Endometrial microvascular endothelial cells (primary cell): ENCODE results near the gene SWAP70. TPM values are rescaled to one million over a fixed set of nuclear protein-coding genes. Genes with fewer than 3 reads are reported as not detected.

Experiments used
- in situ Hi-C: cut with HindIII; loops from 2 replicates; pipeline ENCODE4 v1.10.0; 2017; ENCODE audit warnings: low sequenced_read_pairs, low pct_unique_long_range_greater_than_20kb; ENCODE audit errors: inconsistent ontology term
- total RNA-seq: library from RNA; depleted of rRNA; stranded (reverse); fragments of >200 nt; gene quantifications from one replicate; pipeline ENCODE4 v1.2.3, GENCODE V29; 2015; ENCODE audit errors: inconsistent ontology term

SWAP70 gene
- total RNA-seq, 1 donor from 2014 or later, result 111 TPM

DNA sequence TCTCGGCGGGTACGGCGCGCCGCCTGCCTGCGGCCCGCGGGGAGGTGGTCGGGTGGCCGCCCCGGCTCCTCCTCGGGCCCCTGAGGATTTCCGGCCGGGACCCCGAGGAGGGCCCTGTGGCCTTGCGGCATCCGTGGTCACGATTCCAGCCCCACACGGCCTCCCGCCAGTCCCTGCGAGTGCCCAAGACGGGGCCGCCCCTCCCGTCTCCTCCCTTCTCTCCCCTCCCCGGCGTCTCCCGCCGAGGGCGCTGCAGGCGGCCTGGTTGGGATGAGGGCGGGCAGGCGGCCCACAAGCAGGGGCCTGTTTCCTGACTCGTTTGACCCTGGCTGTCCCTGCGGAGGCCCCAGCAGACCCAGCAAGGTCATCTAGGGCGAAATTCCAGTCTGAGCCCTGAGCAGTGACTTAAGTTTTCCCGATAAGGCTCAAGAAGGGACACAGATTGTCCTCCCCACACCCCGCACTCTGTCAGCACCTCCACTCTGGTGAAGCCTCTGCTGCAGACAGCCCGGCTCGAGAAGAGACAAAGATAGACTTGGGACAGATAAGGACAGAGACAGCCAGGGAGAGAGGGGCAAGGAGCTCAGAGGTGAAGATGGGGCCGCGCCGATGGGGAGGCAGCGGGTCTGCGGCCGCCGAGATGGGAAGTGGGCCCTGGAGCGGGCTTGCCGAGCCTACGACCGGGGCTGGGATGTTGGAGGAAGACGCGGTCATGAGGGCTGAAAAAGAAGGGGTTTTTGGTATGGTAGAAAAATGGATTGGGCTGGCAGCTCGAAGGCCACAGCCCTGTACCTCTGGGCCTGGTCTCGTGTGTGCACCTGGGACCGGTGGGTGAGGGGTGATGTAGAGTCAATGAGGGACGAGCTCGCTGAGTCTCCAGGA lies 95.0 kb downstream of the SWAP70 start:
- in situ Hi-C loops, result no loop called here

DNA sequence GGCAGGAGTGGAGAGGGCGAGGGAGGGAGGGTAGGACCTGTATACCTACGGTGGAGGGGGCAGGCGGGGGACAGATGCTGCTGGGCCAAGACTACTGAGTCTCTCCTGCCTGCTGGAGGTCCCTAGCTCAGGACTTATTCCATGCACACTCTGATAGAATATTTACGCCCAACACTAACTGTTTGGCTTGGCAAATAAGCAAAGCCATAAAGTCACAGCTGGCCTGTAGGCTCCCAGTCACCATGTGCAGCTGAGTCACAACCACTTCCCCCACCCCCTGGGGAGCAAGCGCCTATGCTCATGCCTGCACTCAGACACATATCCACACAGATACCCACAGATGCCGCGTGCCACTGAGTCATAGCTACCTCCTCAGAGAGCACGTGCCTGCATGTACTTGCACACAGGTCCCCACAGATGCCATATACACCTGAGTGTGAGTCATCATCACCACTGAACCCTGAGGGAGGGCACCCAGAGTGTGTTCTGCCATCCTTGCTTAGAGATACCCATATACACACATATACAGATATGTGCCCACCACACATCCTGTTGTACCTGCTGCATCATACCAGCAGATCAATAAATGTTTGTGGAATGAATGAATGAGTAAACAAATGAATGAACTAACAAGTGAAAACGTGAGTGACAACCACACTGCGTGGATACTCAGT lies 95.8 kb downstream of the SWAP70 start:
- in situ Hi-C loops, result no loop called here

DNA sequence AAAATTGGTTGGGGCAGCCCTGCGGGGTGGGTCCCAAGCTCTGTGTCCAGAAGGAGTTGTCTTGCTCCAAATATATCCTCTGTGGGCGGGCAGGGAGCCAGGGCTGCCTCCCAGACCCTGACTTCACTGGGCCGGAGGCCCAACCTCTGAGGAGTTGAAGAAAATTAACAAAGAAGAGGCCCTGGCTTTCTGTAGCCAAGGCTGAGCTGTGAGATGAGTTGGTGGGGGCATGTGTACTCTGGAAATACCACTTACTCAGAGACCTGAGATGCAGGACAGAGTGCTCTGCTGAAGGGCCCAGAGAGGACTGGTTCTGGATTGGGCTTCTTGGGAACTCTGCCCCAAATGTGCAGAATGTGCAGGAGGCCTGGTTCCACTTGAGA lies 96.3 kb downstream of the SWAP70 start:
- in situ Hi-C loops, result no loop called here

DNA sequence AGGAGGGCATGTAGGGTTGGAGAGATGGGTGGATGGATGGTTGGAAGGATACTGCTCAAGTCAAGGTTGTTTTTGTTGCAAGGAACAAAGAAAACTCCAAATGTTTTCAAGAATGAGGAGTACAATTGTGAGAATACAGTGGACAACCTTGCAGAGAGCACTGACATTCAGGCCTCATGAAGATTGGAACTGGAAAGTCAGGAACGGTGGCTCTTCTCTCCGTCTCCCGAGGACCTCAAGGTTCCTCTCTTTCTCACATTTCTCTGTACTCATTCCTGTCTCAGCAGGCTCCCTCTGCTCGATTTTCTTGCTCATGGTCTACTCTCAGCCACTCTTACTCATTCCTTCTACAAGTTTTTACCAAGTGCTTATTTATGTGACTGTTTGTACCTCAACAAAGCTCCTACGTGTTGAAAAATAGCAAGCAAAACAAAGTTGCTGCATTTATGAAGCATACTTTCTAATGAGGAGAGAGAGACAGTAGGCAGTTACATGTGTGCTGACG lies 97.6 kb downstream of the SWAP70 start:
- in situ Hi-C loops, result no loop called here

DNA sequence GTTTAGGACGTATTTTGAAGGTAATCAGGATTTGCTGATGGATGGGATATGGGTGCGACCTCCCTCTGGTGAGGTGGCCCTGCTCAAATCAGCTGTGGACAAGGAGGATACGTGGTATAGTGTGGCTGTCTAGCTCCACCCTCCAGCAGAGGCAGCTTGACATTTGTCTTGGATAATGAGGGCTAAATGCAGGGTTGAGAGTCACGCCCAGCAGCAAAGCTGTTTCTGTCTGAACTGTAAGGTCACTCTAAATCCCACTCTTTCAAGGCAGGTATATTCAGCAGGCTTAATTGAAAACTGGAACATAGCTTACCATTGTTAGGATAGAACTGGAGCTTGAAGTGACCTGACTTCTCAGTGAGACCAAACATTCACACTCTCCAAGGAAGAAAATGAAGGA lies 98.7 kb downstream of the SWAP70 start:
- in situ Hi-C loops, result no loop called here

DNA sequence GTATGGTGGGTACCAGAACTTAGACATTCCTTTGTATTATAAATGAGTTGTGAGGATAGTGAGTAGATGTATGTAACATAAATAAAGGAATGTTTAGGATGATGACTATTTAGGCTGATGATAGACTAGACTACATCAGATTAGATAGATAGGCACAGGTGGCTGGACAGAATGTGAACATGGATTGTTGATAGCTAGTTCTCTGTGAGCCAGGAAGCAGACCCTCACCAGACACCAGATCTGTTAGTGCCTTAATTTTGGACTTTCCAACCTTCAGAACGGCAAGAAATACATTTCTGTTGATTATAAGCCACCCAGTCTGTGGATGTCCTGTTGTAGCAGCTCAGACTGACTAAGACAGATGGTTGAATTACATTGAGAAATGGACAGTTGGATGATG lies 99.4 kb downstream of the SWAP70 start:
- in situ Hi-C loops, result no loop called here

DNA sequence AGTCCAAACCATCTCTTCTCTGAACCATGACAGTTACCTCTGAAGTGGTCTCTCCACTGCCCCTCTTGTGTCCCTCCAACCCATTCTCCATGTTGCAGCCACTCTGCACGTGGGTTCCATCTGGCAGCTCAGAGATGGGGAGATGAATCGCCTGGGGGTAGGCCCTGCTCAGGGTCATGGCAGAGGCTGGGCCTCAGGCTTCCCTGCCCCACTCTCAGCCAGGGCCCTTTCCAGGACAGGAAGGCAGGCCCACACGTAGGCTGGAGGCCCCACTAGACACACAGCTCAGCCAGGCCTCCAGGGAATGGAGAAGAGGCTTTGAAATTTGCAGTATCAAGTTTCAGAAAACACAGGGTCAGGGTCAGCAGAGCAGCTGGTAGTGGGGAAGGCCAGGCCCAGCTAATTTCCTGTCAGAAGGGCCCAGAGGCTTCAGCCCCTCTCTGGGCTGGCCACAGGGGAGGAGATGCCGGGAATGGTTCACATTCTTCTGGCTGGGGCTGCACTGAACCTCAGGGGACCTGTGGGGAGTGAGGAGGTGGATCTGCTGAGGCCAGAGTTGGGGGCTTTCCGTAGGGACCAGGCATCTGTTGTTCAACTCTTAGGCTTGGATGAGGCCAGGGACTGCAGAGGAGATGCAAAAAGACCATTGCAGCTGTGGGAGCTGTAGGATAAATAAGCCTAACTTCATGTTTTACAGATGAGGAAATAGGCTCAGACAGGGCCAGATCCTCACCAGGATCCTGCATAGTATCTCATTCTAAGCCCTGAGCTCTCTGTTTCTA lies 101.6 kb downstream of the SWAP70 start:
- in situ Hi-C loops, result no loop called here

DNA sequence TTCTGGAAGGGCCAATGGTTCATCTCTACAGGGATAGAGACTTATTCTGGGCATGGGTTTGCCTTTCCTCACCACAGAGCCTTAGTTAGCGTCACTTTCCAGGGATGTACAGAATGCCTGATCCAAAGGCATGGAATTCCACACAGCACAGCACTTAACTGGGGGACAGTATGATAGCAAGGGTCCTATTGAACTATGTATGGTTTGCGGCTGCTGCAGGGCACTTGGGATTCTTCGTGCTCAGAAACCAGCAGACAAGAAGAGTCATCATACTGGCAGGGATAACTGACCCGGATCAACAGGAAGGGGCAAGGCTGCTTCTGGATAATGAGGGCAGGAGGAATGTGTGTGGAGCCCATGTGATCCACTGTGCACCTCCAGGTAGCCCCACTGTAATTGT lies 105.7 kb downstream of the SWAP70 start:
- in situ Hi-C loops, result no loop called here

DNA sequence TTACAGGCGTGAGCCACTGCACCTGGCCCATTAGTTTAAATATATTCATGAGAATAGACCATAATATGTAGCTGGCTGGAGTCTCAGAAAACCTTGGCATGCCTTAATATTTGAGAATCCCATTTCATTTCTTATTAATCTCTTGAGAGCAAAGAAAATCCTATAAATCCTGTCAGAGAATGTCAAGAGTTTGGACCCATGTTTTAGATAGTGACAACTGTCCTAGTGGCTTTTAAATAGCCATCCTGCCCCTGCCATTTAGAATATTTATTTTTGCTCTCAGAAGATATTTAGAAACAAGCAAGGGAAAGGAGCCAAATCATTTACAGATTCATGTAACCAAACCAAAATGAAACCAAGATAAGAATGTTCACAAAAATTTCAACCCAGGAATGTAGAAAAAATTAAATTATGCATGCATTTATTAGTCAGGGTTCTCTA lies 107.2 kb downstream of the SWAP70 start:
- in situ Hi-C loops, result no loop called here

DNA sequence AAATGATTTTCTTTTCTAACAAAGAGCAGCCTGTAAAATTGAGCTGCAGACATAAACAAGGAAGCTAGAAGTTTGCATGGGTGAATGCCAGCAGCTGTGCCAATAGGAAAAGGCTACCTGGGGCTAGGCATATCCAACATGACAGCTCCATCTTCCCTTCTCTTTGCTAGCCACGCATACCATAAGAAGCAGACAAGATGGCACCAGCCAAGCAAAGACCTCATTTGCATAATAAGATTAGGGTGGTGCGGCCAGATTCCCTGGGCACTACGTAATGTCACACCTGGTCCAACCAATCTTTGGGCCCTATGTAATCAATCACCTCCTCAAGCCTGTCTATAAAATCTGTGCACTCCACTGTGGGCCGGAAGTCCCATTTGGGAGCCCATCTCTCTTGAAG lies 108.3 kb downstream of the SWAP70 start:
- in situ Hi-C loops, result no loop called here

DNA sequence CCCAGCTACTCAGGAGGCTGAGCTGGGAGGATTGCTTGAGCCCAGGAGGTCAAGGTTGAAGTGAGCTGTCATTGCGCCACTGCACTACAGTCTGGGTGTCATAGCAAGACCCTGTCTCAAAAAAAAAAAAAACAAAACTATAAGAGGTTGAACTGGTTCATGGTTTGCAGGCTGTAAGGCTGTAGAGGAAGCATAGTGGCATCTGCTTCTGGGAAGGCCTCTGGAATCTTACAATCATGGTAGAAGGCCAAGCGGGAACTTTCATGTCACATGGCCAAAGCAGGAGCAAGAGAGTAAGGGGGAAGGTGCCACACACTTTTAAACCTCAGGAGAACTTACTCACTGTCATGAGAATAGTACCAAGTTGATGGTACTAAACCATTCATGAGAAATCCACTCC lies 109.6 kb downstream of the SWAP70 start:
- in situ Hi-C loops, result no loop called here

DNA sequence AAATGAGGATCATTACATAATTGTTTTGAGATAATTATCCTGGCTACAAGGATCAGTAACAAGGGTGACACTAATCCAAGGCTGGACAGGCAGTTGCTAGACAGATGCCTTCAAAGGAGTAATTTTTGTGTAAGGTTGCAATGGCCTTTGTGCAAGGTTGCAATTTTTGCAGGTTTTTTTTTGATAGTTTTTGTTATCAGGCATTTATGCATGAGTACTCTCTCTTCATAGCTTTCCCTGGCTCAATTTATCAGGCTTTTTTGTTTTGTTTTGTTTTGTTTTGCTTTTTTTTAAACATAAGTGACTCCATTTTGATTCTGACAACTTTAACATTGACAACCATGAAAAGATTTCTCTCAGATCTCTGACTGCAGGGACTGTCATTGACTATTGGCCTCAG lies 110.2 kb downstream of the SWAP70 start:
- in situ Hi-C loops, result no loop called here

DNA sequence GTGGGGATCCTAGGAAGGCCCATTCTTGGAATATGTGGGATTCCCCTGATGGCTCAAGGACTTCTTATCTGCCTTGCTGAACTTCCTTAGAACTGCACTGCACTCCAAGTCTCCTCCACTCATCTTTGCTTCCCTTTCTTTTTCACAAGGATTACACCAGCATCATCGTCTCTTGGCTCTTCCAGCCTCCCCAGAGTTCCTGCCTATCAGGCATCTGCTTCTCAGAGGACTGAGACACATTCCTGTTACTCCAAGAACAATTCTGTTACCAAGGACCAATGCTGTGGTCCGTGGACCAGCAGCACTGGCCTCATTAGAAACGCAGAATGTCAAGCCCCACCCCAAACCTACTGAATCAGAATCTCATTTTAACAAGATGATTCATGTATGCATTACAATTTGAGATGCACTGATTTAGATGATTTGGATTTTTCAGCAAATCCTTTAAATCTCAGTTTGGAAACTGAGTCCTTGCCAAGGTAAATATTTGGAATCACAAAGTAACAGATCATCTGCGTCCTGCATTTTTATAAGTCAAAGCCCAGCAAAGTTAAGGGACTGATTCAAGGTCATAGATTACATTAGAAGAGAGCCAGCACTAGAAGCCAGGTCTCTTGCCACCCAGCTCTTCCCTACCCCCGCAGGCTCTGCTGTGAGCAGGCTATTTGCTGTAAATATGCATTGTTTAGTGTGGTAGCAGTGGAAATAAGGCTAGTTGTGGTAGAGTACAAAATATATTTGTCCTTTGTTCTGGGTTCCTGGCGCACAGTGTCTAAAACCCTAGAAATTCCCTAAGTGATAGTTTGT lies 110.9 kb downstream of the SWAP70 start:
- in situ Hi-C loops, result no loop called here

DNA sequence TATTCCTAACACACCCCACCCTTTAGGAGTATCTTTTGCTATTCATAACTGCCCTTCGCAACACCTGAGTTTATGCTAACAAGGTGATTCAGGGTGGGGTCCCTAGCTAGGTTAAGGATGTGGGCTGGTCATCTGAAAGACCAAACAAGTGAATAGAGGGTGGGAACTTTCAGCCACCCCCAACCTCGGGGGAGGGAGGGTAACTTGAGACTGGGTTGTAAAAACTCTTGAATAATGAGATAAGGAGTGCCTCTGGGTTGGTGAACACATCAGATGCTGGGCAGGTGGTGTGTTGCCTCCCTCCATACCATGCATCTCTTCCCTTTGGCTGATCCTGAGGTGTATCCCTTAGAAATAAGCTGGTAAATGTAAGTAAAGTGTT lies 111.5 kb downstream of the SWAP70 start:
- in situ Hi-C loops, result no loop called here

DNA sequence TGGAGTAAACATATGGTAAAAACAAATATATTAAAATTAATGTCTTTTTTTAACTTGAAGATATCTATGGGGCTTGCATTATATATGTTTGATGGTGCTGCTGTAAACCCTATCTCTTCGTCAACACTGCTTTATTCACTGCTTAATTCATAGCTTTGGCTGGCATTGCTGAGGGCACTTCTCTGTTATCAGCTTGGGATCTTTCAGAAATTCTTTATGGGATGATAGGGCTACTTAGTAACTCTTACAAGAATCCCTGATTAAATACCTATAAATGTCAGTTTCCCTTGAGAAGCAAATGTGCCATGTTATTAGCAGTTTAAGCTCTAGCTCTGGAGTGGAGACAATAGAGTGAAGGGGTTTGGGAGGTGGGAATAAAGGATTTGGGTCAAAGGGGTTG lies 112.3 kb downstream of the SWAP70 start:
- in situ Hi-C loops, result no loop called here

DNA sequence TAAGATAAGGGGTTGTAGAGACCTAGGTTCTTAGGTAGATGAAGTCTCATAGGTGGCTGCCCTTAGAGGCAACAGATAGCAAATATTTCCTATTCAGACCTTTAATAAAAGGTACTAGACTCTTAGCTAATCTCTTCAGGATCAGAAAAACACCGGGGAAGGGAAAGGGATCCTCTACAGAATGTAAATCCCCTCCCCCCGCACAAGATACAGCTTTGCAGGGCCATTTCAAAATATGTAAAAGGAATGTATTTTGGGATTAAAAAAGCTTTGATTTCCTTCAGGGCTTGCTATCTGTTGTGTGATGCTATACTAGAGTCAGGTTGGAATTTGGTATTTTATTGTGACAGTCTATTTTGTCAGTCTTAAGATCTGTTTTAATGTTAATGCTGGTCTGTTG lies 113.2 kb downstream of the SWAP70 start:
- in situ Hi-C loops, result no loop called here

DNA sequence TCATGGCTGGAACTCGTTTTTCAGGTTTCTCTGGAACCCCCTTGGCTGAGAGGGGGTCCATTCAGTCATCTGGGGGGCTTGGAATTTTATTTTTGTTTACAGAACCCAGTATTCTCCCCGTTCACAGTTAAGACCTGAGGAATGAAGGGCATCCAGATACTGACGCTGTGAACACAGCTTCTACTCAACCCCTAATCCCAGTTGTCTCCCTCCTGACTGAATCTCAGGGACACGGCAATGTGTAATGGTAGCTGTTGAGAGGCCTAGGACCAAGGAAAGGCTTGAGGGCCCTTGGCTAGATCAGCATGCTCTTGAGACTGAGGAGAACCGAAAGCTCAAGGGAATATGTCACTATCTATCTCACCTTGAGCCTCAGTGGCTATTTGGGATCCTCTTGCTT lies 113.6 kb downstream of the SWAP70 start:
- in situ Hi-C loops, result no loop called here

DNA sequence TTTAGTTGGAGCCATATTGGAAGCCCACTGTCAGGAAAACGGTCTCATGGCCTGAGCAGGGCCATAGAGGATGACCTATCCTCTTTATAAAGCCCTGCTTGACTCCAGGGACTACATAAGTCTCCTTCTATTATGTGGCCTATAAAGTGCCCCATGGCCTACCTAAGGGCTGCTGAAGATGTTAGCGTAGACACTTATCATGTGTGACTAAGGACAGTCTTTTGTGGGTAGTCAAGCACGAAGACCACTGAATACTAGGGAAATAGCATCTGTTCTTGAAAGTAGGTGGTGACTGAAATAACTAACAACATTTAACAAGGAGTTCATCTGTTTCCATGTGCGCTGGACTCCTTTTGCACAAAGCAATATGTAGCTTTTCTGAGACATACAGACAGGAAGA lies 117.1 kb downstream of the SWAP70 start:
- in situ Hi-C loops, result no loop called here

DNA sequence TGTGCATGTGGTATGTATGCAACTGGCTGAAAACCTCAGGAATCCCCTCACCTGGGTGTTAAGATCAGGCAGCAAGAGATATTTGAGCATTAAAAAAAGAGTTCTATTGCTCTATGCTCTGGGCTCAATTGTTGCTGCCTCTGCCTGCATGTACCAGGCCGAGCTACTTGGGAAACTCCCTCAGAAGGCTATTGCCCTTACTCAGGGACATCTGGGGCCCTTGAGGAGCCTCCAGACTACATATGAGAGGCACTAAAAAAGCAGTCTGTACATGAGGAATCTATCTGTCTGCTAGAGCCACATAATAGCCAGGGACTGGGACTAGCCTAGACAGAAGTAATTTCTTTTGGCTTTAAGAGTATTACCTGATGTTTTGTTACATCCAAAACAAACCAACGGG lies 120.1 kb downstream of the SWAP70 start:
- in situ Hi-C loops, result no loop called here
